OCI-LY1 (cell line): ENCODE data around the gene SLC8A1.

Experiments
- H2AFZ ChIP-seq: fragments of 200-600 bp; sonication (generic), shearing (Covaris generic); 2 replicates; pipeline ENCODE4 v1.6.0; 2014; ENCODE audit warnings: antibody characterized with exemption, mild to moderate bottlenecking, low read length
- H3F3A ChIP-seq: fragments of 200-600 bp; sonication (generic), shearing (Covaris generic); 2 replicates; pipeline ENCODE4 v1.6.0; 2014; ENCODE audit warnings: mild to moderate bottlenecking, antibody characterized with exemption, low read length, moderate library complexity; ENCODE audit not compliant: insufficient read depth
- H3K27ac ChIP-seq: fragments of 200-600 bp; sonication (generic); 2 replicates; pipeline ENCODE4 v1.5.1; 2014; ENCODE audit warnings: low read length, mixed run types, mild to moderate bottlenecking, low read depth; ENCODE audit not compliant: poor library complexity, severe bottlenecking
- H3K27me3 ChIP-seq: fragments of 200-600 bp; sonication (generic); 2 replicates; pipeline ENCODE4 v1.6.0; 2014; ENCODE audit warnings: antibody characterized with exemption, mild to moderate bottlenecking, low read length, moderate library complexity; ENCODE audit not compliant: insufficient read depth
- H3K36me3 ChIP-seq: fragments of 200-600 bp; sonication (generic); 2 replicates; pipeline ENCODE4 v1.6.1; 2014; ENCODE audit warnings: mild to moderate bottlenecking, antibody characterized with exemption, low read length, moderate library complexity, mixed read lengths; ENCODE audit not compliant: insufficient read depth
- H3K4me1 ChIP-seq: fragments of 200-600 bp; sonication (generic); 2 replicates; pipeline ENCODE4 v1.5.1; 2014; ENCODE audit warnings: mild to moderate bottlenecking, low read length, moderate library complexity; ENCODE audit not compliant: insufficient read depth, severe bottlenecking
- H3K4me2 ChIP-seq: fragments of 200-600 bp; sonication (generic), shearing (Covaris generic); 2 replicates; pipeline ENCODE4 v1.6.1; 2014; ENCODE audit warnings: low read length
- H3K4me3 ChIP-seq: fragments of 200-600 bp; sonication (generic); 2 replicates; pipeline ENCODE4 v1.5.1; 2014; ENCODE audit warnings: low read length, low read depth, mild to moderate bottlenecking, mixed read lengths; ENCODE audit not compliant: poor library complexity, severe bottlenecking
- H3K79me2 ChIP-seq: fragments of 200-600 bp; shearing (Covaris generic); 2 replicates; pipeline ENCODE4 v1.6.1; 2016; ENCODE audit warnings: mixed run types, low read length, mixed read lengths; ENCODE audit not compliant: insufficient read depth
- H3K9ac ChIP-seq: fragments of 200-600 bp; sonication (generic), shearing (Covaris generic); 2 replicates; pipeline ENCODE4 v1.6.1; 2014; ENCODE audit warnings: mild to moderate bottlenecking, low read length, mixed read lengths
- H3K9me2 ChIP-seq: fragments of 200-600 bp; sonication (generic), shearing (Covaris generic); 2 replicates; pipeline ENCODE4 v1.6.1; 2014; ENCODE audit warnings: low read depth, mild to moderate bottlenecking, low read length, mixed read lengths
- H3K9me3 ChIP-seq: fragments of 200-600 bp; shearing (Covaris generic); 2 replicates; pipeline ENCODE4 v1.6.1; 2014; ENCODE audit warnings: low read length, mixed read lengths
- H4K20me1 ChIP-seq: fragments of 200-600 bp; sonication (generic), shearing (Covaris generic); 2 replicates; pipeline ENCODE4 v1.6.0; 2016; ENCODE audit warnings: mild to moderate bottlenecking, low read length; ENCODE audit not compliant: insufficient read depth
- EZH2 ChIP-seq: fragments of 200-600 bp; sonication (generic), shearing (Covaris generic); IDR thresholded peaks from 2 replicates; pipeline ENCODE4 v1.8.0; 2017; ENCODE audit warnings: borderline replicate concordance, mixed run types, mild to moderate bottlenecking, antibody characterized with exemption, low read length, moderate library complexity, mixed read lengths
- TF ChIP-seq, protein P1 (sequence below): fragments of 200-600 bp; sonication (generic), shearing (Covaris generic); IDR thresholded peaks from 2 replicates; pipeline ENCODE4 v1.5.1; 2017; ENCODE audit warnings: mild to moderate bottlenecking, antibody characterized with exemption, low read length, moderate library complexity, mixed read lengths

The SLC8A1 gene

DNA sequence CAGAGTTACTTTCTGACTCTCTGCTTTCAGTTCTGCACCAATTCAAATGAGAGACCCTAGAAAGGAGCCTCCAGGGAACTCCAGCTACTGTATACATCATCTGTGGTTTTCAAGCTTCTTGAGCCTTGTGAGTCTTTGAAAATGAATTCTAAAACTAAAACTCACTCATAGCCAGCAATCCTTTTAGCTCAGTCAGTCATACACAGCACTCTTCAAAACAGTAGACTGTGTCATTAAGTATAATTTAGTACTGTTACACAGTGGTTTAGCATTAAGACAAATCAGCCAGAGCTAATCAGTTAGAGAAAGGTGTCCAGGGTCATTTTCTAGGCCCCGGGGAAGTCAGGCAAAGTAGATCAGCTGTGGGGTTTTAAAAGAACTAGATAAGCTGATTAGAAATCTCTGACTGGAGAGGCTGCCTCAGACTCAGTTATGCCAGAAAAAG lies 350.7 kb downstream of the SLC8A1 start:
- Histone ChIP-seq H3K9me2 (no peaks in the 10 kb centered on the region), H3K4me1 (no peaks in the 10 kb centered on the region), H3K27me3 (no peaks in the 10 kb centered on the region), H3K36me3 (no peaks in the 10 kb centered on the region), H3K27ac (no peak overlapping the region), H2AFZ (no peak overlapping the region), H3K4me3 (no peak overlapping the region), H3K79me2 (no peaks in the 10 kb centered on the region), H3F3A (no peaks in the 10 kb centered on the region; the same call in 1 of the 2 replicates), H3K4me2 (no peak overlapping the region), H3K9ac (no peak overlapping the region), H3K9me3 (no peaks in the 10 kb centered on the region), H4K20me1 (no peaks in the 10 kb centered on the region)
- no peak for TF ChIP-seq EZH2
- TF ChIP-seq, protein P1, sequence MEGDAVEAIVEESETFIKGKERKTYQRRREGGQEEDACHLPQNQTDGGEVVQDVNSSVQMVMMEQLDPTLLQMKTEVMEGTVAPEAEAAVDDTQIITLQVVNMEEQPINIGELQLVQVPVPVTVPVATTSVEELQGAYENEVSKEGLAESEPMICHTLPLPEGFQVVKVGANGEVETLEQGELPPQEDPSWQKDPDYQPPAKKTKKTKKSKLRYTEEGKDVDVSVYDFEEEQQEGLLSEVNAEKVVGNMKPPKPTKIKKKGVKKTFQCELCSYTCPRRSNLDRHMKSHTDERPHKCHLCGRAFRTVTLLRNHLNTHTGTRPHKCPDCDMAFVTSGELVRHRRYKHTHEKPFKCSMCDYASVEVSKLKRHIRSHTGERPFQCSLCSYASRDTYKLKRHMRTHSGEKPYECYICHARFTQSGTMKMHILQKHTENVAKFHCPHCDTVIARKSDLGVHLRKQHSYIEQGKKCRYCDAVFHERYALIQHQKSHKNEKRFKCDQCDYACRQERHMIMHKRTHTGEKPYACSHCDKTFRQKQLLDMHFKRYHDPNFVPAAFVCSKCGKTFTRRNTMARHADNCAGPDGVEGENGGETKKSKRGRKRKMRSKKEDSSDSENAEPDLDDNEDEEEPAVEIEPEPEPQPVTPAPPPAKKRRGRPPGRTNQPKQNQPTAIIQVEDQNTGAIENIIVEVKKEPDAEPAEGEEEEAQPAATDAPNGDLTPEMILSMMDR = no peak

DNA sequence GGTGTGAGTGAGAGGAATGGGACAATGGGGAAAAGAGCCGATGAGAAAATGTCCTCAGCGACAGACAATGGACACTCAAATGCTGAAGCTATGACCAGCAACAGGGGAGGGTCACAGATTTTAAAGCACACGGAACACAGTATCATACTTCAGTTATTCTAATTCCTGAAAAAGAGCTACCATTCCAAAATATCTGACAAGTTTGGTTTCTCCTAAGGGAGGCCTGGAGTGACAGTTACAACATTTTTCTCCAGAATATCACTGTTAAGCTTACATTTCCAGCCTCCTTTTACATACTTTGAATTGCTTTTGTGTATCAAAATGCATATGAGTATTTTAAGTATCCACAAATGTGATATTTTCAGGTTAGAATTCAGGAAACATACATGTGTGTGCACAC lies 351.2 kb downstream of the SLC8A1 start:
- H2AFZ ChIP-seq = no peak overlapping the region
- no peak overlapping the region for H3K4me2 ChIP-seq
- H4K20me1 ChIP-seq = no peaks in the 10 kb centered on the region
- no peaks in the 10 kb centered on the region for H3K9me3 ChIP-seq
- H3K36me3 ChIP-seq = no peaks in the 10 kb centered on the region
- H3K79me2 ChIP-seq = no peaks in the 10 kb centered on the region
- no peaks in the 10 kb centered on the region; the same call in 1 of the 2 replicates for H3F3A ChIP-seq
- TF ChIP-seq, protein P1 = no peak
- no peak for TF ChIP-seq EZH2
- no peak overlapping the region for H3K27ac ChIP-seq
- H3K27me3 ChIP-seq = no peaks in the 10 kb centered on the region
- H3K4me1 ChIP-seq = no peaks in the 10 kb centered on the region
- no peaks in the 10 kb centered on the region for H3K9me2 ChIP-seq
- no peak overlapping the region for H3K4me3 ChIP-seq
- H3K9ac ChIP-seq = no peak overlapping the region

DNA sequence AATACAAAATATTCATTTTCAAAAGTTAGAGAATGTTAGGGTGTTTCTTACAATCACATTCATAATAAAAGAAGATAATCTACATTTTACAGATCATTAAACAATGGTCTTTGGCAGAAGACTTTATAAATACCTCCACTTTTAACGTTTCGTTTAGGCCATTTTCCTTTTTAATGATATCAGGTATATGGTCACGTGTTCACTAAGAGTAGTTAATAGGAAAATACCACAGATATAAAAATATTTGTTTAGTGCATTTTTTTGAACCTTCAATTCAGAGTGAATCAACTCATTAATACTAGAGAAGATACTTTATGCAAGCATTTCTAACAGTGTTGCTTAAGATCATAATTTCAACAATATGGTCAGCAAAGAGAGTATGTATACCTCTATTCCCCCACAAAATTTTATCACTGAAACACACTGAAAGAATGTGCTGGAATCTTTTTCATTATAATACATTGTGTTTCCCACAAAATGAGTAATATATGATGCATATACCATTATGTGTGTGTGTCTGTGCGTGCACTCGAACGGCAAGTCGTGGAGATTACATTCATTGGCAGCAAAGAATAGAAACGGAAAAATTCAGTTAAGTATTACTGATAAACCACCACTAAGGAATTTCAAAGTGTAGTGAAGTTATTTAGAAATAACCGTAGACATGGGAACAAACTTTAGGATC lies 353.0 kb downstream of the SLC8A1 start:
- no peaks in the 10 kb centered on the region for H3K79me2 ChIP-seq
- no peak overlapping the region for H3K4me3 ChIP-seq
- no peaks in the 10 kb centered on the region for H3K9me2 ChIP-seq
- H3K27ac ChIP-seq = no peak overlapping the region
- no peaks in the 10 kb centered on the region for H3K36me3 ChIP-seq
- no peaks in the 10 kb centered on the region; the same call in 1 of the 2 replicates for H3F3A ChIP-seq
- TF ChIP-seq, protein P1 = no peak
- TF ChIP-seq EZH2 = no peak
- no peak overlapping the region for H3K4me2 ChIP-seq
- H3K27me3 ChIP-seq = no peaks in the 10 kb centered on the region
- no peak overlapping the region for H2AFZ ChIP-seq
- no peaks in the 10 kb centered on the region for H4K20me1 ChIP-seq
- no peaks in the 10 kb centered on the region for H3K4me1 ChIP-seq
- no peaks in the 10 kb centered on the region for H3K9me3 ChIP-seq
- H3K9ac ChIP-seq = no peak overlapping the region
